AG04450 (cell line): Measurements from ENCODE around the gene TCOF1. TPM values are rescaled to one million over a fixed set of nuclear protein-coding genes. Genes with fewer than 3 reads are reported as not detected.
A peak's percentile ranks its signal among the peaks of the same experiment; 100 is the strongest.

Source experiments
- CTCF ChIA-PET: fragments of 300-600, 350-600 bp; formaldehyde crosslinking; extraction: SDS; loops from one replicate; lab custom pipeline; 2022; ENCODE audit warnings: antibody characterized with exemption, inconsistent platforms; lab: Charles Lee
- POLR2A ChIA-PET: fragments of 350-600 bp; formaldehyde crosslinking; extraction: SDS; loops from one replicate; lab custom pipeline; 2021; ENCODE audit warnings: antibody characterized with exemption, inconsistent platforms; lab: Yijun Ruan, JAX
- DNase-seq: peaks from one replicate; pipeline ENCODE4 v3.0.0-alpha.2; 2011; ENCODE audit warnings: low read depth, low spot score
- H3K27ac ChIP-seq: one replicate; pipeline ENCODE4 v1.5.1; 2012; ENCODE audit warnings: low read depth, low read length, control low read depth
- H3K27me3 ChIP-seq: one replicate; pipeline ENCODE4 v1.6.0; 2012; ENCODE audit warnings: low read length; ENCODE audit not compliant: control insufficient read depth, insufficient read depth
- H3K4me3 ChIP-seq: 2 replicates; pipeline ENCODE4 v1.5.1; 2011; ENCODE audit warnings: mild to moderate bottlenecking, low read depth, low read length, control low read depth
- H3K9me3 ChIP-seq: 2 replicates; pipeline ENCODE4 v1.5.1; 2012; ENCODE audit warnings: low read length; ENCODE audit not compliant: control insufficient read depth, insufficient read depth
- CTCF ChIP-seq: IDR thresholded peaks from 2 replicates; pipeline ENCODE4 v1.5.1; 2011; ENCODE audit warnings: low read depth, low read length, control low read depth, inconsistent platforms
- polyA minus RNA-seq: library from RNA; depleted of rRNA, polyadenylated mRNA; stranded (reverse); fragments of >200 nt; gene quantifications from 2 replicates; pipeline ENCODE4 v1.2.3, GENCODE V29; 2011; rRNA and poly(A)+ RNA removed
- polyA plus RNA-seq: library from polyadenylated mRNA; depleted of rRNA; stranded (reverse); fragments of >200 nt; gene quantifications from 2 replicates; pipeline ENCODE4 v1.2.3, GENCODE V29; 2011; rRNA removed

The TCOF1 gene
- polyA plus RNA-seq (6.5 and 9.8 TPM in 2 replicates), polyA minus RNA-seq (12.1 and 12.5 TPM in 2 replicates)

- TF ChIP-seq CTCF = no peak
- no peaks in the 10 kb centered on the region for H3K27me3 ChIP-seq
- ChIA-PET CTCF (interaction anchor here (1.3 kb wide), 1 partner anchor 79 kb away, joined by 4 read pairs; no protein-coding TSS in a partner anchor), POLR2A (interaction anchor here (1.2 kb wide), 1 partner anchor 42 kb away, joined by 4 read pairs; no protein-coding TSS in a partner anchor)
- no peaks in the 10 kb centered on the region for H3K9me3 ChIP-seq
- no peak within 1 kb of the TSS for H3K27ac ChIP-seq
- peak; percentile 76 for DNase-seq
- peak within 1 kb of the TSS; percentile 80 for H3K4me3 ChIP-seq
Measured at GRCh38 chr5:150357326-150358260, at the start of gene TCOF1. Gene TCOF1, plus strand, starts transcription at chr5:150357697. Its CDS starts 50 bp downstream, at chr5:150357747.

- POLR2A ChIA-PET = no interaction called here
- CTCF ChIA-PET = interaction anchor here (0.7 to 1.0 kb wide), 2 partner anchors 10 to 42 kb away, joined by 3 to 4 read pairs; no protein-coding TSS in a partner anchor
- no peak for DNase-seq
Measured at GRCh38 chr5:150309101-150309885, 48.2 kb upstream of the TCOF1 start.

GRCh38 chr5:150309886-150310239, 47.6 kb upstream of the TCOF1 start:
- POLR2A ChIA-PET = no interaction called here
- Histone ChIP-seq H3K27me3 (no peaks in the 10 kb centered on the region), H3K27ac (no peak overlapping the region), H3K9me3 (no peaks in the 10 kb centered on the region), H3K4me3 (no peak overlapping the region)
- no peak for DNase-seq
- CTCF ChIA-PET = no interaction called here
- no peak for TF ChIP-seq CTCF

More at GRCh38 chr5:150309101-150309885, 48.2 kb upstream of the TCOF1 start:
- no peak for TF ChIP-seq CTCF
- Histone ChIP-seq H3K27ac (peak overlapping the region; percentile 21), H3K9me3 (no peaks in the 10 kb centered on the region), H3K27me3 (no peaks in the 10 kb centered on the region), H3K4me3 (no peak overlapping the region)

GRCh38 chr5:150310246-150310645, 47.3 kb upstream of the TCOF1 start:
- ChIA-PET CTCF (no interaction called here), POLR2A (no interaction called here)
- H3K9me3 ChIP-seq = no peaks in the 10 kb centered on the region
- no peak for TF ChIP-seq CTCF
- DNase-seq = no peak
- H3K4me3 ChIP-seq = no peak overlapping the region
- H3K27ac ChIP-seq = no peak overlapping the region
- H3K27me3 ChIP-seq = no peaks in the 10 kb centered on the region
